ENCODE measurements around the gene IGF1R.
"Not testable (repeated sequence)": the region's sequence is repeated elsewhere in the genome, so short reads cannot be mapped to it uniquely, and the experiment has no call there.

The IGF1R gene

GRCh38 chr15:98964466-98965133 is 316.3 kb downstream of the IGF1R start:
- DNase-seq (ENCODE audit: extremely low spot score, insufficient read length, low read depth): no peak
- FAIRE-seq: no peak

DNA sequence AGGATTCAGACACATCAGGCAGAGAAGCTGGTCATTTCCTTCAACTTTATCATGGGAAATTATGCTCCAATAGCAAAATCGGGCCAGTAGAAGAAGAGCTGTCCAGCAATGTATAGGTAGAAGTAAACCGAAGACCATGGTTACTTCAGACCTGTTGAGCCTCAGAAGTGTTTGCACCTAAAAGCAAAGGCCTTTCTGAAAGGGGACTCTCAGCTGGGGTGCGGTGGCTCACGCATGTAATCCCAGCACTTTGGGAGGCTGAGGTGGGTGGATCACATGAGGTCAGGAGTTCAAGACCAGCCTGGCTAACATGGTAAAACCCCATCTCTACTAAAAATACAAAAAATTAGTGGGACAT is 316.8 kb downstream of the IGF1R start:
- DNase-seq (ENCODE audit: extremely low spot score, insufficient read length, low read depth); FAIRE-seq: not testable (repeated sequence)

- DNase-seq (ENCODE audit: extremely low spot score, insufficient read length, low read depth) (no peak), FAIRE-seq (no peak)
These were observed 317.3 kb downstream of the IGF1R start for GRCh38 chr15:98965597-98965996.

DNA sequence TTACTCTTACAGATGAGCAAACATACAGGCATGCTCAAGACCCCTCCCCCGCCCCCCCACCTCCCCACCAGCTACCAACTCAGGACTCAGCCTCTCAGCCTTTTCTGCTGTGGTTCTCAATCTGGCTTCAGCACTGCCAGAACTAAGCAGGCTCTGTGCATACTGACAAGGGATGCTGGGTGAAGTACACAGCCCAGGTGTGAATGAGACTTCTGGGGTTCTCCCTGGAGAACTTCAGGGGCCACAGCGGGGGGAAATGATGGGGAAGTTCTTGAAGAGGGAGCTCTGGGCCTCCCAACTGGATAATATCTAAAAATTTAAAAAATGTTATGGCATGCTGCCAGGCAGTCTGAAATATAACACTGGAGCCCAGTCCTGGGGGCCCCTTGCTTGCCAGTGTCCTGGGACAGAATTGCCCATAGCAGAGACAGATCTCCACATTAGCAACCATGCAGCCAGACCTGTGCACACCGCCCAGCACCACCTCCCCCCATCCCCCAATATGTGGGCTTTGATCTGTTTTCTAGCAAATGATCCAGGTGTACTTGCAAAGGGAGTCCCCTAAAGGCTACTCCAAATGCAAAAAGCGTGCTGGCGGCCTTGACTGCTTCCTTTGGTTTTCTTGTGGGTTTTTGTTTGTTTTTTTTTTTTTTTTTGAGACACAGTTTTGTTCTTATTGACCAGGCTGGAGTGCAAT is 317.9 kb downstream of the IGF1R start:
- FAIRE-seq: no peak
- DNase-seq (ENCODE audit: extremely low spot score, insufficient read length, low read depth): no peak

GRCh38 chr15:98967096-98967495 is 318.8 kb downstream of the IGF1R start:
- FAIRE-seq (no peak), DNase-seq (ENCODE audit: extremely low spot score, insufficient read length, low read depth) (no peak)

- FAIRE-seq (no peak), DNase-seq (ENCODE audit: extremely low spot score, insufficient read length, low read depth) (no peak)
These were observed 319.6 kb downstream of the IGF1R start for GRCh38 chr15:98967916-98968315.

DNA sequence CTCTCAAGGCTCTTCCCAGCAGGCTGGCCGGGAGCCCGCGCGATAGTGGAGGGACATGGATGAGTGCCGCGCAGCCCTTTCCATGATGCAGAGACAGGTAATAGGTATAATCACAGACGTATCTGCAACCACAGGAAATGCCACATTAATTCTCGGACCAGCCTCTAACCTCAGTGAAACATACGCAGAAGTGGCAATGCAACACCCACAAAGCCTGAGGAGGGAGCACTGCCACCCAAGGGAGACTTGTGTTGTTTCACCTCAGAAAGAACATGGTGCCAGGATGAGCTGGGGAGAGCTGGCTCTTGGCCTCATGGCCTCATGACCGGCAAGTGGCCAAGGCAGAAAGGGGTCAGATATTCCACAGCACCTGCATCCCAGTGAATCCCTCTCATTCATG is 320.2 kb downstream of the IGF1R start:
- no peak for DNase-seq (ENCODE audit: extremely low spot score, insufficient read length, low read depth)
- no peak for FAIRE-seq

DNA sequence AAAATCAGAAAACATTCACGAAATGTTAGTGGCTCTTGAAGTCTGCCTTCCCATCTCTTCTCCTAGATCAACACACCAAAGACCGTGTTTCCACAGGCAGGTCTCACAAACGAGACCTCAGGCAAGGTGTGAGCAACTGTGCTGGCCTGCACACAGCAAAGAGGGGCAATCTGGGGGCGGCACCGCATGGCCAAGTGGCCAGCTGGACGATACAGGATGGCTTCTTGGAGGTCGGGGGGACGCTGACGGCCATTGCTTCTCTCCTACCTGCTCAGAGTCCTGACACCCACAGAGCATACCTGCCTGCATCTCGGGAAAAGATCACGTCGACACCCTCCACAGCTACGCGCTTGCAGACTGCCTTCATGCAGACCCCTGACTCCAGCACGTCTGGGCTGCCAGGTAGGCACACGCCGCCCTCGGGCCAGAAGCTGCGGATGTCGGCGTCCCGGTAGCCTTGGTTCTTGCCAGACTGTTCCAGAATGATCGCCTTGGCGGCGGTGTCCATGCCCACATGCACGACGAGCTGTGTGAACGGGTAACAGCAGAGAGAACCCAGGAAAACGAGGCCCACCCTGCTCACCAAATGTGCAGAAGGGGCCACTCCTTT is 320.9 kb downstream of the IGF1R start:
- DNase-seq (ENCODE audit: extremely low spot score, insufficient read length, low read depth): no peak
- no peak for FAIRE-seq

GRCh38 chr15:98970799-98971198 is 322.5 kb downstream of the IGF1R start:
- FAIRE-seq: no peak
- no peak for DNase-seq (ENCODE audit: extremely low spot score, insufficient read length, low read depth)

- no peak for FAIRE-seq
These were observed 328.2 kb downstream of the IGF1R start for GRCh38 chr15:98976500-98976899.

DNA sequence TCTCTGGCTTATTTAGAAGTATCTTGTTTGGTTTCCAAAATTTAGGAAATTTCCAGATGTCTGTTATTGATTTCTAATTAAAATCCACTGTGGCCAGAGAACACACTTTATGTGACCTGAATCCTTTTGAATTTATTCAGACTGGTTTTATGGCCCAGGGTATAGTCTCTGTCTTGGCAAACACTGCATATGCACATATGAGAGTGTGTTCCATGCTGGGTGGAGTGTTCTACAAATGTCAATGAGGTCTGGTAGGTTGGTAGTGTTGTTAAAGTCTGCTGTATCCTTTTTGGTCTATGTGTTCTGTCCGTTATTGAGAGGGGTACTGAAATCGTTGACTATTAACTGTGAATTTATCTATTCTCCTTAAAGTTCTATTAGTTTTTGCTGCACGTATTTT is 329.1 kb downstream of the IGF1R start:
- FAIRE-seq (no peak), DNase-seq (ENCODE audit: extremely low spot score, insufficient read length, low read depth) (no peak)

More at GRCh38 chr15:98976500-98976899, 328.2 kb downstream of the IGF1R start:
- DNase-seq (ENCODE audit: extremely low spot score, insufficient read length, low read depth): no peak

GRCh38 chr15:98978153-98978552 is 329.8 kb downstream of the IGF1R start:
- DNase-seq (ENCODE audit: extremely low spot score, insufficient read length, low read depth): no peak
- FAIRE-seq: no peak

GRCh38 chr15:98980899-98981228 is 332.5 kb downstream of the IGF1R start:
- FAIRE-seq (peak; percentile 63), DNase-seq (ENCODE audit: extremely low spot score, insufficient read length, low read depth) (no peak)

DNA sequence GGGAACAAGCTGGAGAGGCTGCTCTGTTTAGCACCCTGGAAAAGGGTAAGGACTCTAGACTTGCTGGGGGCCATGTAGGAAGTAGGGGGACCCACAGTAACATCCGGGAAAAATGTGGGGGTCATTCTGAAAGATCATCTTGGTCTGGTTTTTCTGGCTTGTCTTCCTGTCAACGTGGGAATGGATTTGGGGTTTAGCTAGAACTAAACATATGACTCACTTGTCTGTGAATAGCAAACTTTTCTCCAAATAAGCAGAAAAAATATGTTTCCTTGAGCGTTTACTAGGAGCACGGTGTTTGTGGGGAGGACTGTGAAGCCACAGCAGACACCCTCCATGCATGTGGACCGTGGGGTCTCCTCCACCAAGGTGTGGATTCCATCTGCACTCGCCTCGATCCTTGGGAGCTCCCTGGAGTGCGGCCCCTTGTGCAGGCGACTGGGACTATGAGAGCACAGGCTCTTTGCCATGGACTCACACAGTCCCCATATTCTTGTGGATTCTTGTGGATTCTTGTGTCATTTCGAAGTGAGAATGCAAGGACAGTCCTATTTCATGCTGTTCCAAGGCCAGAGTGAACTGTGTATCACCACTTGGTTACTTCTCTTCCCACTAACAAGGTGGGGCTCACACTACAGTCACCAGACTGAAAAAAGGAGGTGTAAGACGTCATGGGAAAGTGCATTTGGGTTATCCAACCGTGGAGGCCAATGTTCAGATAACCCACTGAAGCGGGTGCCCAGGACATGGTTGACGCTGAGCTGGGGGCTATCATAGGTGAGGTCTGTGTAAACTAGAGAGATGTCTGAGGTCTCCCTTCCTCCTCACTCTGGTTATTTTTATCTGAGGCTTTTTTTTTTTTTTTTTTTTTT is 333.7 kb downstream of the IGF1R start:
- DNase-seq (ENCODE audit: extremely low spot score, insufficient read length, low read depth): no peak
- peak; percentile 77 for FAIRE-seq

DNA sequence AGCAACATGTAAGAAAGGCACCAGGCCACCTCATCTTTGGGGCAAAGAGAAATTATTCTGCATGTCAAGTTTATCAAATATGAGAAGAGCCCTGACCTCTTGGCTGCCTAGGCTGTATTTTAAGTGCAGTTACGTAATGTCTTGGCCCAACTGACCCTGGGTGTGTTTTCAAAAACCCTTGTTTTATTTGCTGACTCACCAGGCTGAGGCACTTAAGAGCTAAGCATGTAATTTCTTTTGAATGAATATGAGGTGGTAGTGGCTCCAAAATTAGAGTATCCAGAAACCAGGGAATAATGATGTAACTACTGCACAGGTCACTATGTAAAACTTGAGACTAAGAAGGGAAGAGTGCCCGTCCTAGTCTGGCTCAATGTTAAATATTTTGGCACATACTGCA is 335.0 kb downstream of the IGF1R start:
- FAIRE-seq (no peak), DNase-seq (ENCODE audit: extremely low spot score, insufficient read length, low read depth) (no peak)

DNA sequence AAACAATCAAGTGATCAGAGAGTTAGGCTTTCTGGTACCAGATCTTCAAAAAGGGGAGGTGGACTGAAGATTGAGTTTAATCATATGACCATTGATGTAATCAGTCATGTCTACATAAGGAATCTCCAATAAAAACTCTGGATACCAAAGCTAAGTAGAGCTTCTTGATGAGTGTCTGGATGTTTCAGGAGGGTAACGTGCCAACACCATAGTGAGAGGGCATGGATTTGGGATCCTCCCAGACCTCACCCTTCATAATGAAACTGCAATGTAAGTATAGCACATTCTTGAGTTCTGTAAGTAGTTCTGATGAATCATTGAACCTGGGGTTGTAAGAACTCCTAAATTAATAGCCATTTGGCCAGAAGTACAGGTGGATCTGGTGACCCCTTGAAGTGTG is 337.9 kb downstream of the IGF1R start:
- DNase-seq (ENCODE audit: extremely low spot score, insufficient read length, low read depth): no peak
- FAIRE-seq: no peak

DNA sequence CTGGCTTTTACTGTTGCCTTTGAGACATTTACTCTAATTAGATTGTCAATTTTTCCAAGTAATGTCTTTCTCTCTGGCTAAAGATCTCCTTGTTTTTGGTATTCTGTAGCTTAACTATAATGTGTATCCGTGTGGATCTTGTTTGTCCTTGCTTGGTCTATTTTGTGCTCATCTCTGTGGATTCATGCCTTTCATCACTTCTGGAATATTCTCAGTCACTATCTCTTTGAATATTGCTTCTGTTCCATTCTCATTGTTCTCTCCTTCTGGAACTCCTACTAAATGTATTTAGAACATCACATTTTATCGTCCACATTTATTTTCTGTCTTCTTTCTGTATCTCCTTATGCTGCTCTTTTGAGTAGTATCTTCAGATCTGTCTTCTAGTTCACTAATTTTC is 346.6 kb downstream of the IGF1R start:
- DNase-seq (ENCODE audit: extremely low spot score, insufficient read length, low read depth) (no peak), FAIRE-seq (no peak)

DNA sequence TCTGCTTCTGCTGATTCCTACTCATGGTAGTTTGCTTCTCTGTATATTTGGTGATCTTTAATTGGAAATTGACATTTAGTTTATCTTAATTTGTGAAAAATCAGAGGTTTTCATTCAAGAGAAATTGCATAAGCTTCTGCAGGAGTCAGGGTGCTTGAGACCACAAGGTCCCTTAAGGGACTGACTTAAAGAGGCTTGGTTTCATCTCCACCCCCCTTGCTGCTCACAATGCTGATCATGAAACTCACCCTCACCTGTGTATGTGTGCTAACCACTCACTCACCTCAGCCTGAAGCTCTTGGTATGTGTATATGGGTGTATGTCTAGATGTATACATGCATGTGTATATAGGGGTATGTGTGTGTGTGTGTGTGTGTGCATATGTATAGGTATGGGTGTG is 347.8 kb downstream of the IGF1R start:
- no peak for FAIRE-seq
- no peak for DNase-seq (ENCODE audit: extremely low spot score, insufficient read length, low read depth)

DNA sequence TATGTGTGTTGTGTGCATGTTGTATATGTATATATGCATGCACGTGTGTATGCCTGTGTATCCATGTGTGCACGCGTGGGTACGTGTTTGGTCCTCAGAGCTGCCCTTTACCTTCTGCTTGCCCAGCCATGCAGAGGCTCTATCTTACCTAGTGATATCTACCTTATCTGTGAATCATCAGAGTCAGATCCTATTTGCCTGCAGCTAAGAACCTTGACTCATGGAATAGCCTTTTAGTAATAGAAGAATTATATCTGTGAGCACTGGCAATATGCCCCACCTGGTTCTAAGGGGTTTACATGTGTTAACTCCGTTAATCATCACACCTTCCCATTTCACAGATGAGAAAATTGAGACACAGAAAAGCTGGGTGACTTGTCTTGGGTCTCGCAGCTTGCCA is 348.3 kb downstream of the IGF1R start:
- no peak for DNase-seq (ENCODE audit: extremely low spot score, insufficient read length, low read depth)
- no peak for FAIRE-seq

GRCh38 chr15:98997312-98997711 is 349.0 kb downstream of the IGF1R start:
- DNase-seq (ENCODE audit: extremely low spot score, insufficient read length, low read depth) (no peak), FAIRE-seq (no peak)

DNA sequence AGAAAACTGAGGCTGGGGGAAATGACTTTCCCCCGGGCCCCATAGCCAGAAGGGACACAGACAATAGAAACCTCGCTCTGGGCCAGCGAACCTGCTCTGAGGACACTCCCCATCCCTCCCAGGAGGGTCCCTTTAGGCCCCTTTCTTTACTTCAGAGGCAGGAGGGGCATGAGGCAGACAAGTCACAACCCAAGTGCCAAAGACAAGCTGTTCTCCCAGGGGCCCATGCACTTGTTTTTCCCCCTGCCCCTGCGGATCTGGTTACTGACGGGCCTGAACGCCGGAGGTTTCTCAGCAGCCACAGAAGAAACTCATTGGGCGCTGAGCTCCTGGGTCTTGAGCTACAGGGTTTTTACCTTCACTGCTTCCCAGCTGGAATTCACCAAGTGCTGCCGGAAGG is 349.4 kb downstream of the IGF1R start:
- DNase-seq (ENCODE audit: extremely low spot score, insufficient read length, low read depth): no peak
- FAIRE-seq: no peak

Measured in GM18507 (cell line).